Measurements from ENCODE around the gene C19orf53.
A peak's percentile ranks its signal among the peaks of the same experiment; 100 is the strongest.

C19orf53 gene

GRCh38 chr19:13763265-13763664 lies 11.0 kb upstream of the C19orf53 start:
- TF ChIP-seq CTCF (IDR thresholded peaks at IDR 0.05; ENCODE audit: low read depth, low read length, missing control alignments), result no peak
- no peak for DNase-seq (ENCODE audit: low read depth)
- H3K4me3 ChIP-seq (ENCODE audit: low read depth, low read length), result no peak overlapping the region

- H3K4me3 ChIP-seq (ENCODE audit: low read depth, low read length), result peak within 1 kb of the TSS; percentile 88
- no peak for TF ChIP-seq CTCF (IDR thresholded peaks at IDR 0.05; ENCODE audit: low read depth, low read length, missing control alignments)
- DNase-seq (ENCODE audit: low read depth), result no peak
Observed at GRCh38 chr19:13764101-13764807, 10.0 kb upstream of the C19orf53 start, which contains the start of gene MRI1. MRI1 (plus strand) TSS chr19:13764522; CDS start chr19:13764589, 67 bp downstream.

GRCh38 chr19:13764821-13765394 lies 9.3 kb upstream of the C19orf53 start:
- H3K4me3 ChIP-seq (ENCODE audit: low read depth, low read length), result peak overlapping the region; percentile 88
- no peak for DNase-seq (ENCODE audit: low read depth)
- TF ChIP-seq CTCF (IDR thresholded peaks at IDR 0.05; ENCODE audit: low read depth, low read length, missing control alignments), result no peak

- no peak for DNase-seq (ENCODE audit: low read depth)
- H3K4me3 ChIP-seq (ENCODE audit: low read depth, low read length), result peak overlapping the region; percentile 88
- TF ChIP-seq CTCF (IDR thresholded peaks at IDR 0.05; ENCODE audit: low read depth, low read length, missing control alignments), result no peak
Observed at GRCh38 chr19:13765395-13766094, 8.7 kb upstream of the C19orf53 start.

- no peak overlapping the region for H3K4me3 ChIP-seq (ENCODE audit: low read depth, low read length)
- no peak for TF ChIP-seq CTCF (IDR thresholded peaks at IDR 0.05; ENCODE audit: low read depth, low read length, missing control alignments)
- DNase-seq (ENCODE audit: low read depth), result no peak
Observed at GRCh38 chr19:13766095-13766481, 8.2 kb upstream of the C19orf53 start.

GRCh38 chr19:13768510-13768909 lies 5.7 kb upstream of the C19orf53 start:
- no peak for TF ChIP-seq CTCF (IDR thresholded peaks at IDR 0.05; ENCODE audit: low read depth, low read length, missing control alignments)
- H3K4me3 ChIP-seq (ENCODE audit: low read depth, low read length), result no peak overlapping the region
- DNase-seq (ENCODE audit: low read depth), result no peak
